ENCODE data around the gene AGPAT2.
A peak's percentile ranks its signal among the peaks of the same experiment; 100 is the strongest.

AGPAT2 gene

GRCh38 chr9:136718345-136719194 is 31.3 kb upstream of the AGPAT2 start:
- H3K4me1 Mint-ChIP-seq = peaks cover 29% of the 10 kb centered on the region
- H3K27ac Mint-ChIP-seq = no peak overlapping the region
- H3K9me3 Mint-ChIP-seq = no peaks in the 10 kb centered on the region
- H3K4me3 Mint-ChIP-seq = no peak overlapping the region
- DNase-seq = no peak
- TF ChIP-seq, protein P1, sequence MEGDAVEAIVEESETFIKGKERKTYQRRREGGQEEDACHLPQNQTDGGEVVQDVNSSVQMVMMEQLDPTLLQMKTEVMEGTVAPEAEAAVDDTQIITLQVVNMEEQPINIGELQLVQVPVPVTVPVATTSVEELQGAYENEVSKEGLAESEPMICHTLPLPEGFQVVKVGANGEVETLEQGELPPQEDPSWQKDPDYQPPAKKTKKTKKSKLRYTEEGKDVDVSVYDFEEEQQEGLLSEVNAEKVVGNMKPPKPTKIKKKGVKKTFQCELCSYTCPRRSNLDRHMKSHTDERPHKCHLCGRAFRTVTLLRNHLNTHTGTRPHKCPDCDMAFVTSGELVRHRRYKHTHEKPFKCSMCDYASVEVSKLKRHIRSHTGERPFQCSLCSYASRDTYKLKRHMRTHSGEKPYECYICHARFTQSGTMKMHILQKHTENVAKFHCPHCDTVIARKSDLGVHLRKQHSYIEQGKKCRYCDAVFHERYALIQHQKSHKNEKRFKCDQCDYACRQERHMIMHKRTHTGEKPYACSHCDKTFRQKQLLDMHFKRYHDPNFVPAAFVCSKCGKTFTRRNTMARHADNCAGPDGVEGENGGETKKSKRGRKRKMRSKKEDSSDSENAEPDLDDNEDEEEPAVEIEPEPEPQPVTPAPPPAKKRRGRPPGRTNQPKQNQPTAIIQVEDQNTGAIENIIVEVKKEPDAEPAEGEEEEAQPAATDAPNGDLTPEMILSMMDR (IDR thresholded peaks at IDR 0.05) = no peak
- no peaks in the 10 kb centered on the region for H3K27me3 Mint-ChIP-seq (ENCODE audit: low read depth, poor library complexity)
- H3K36me3 Mint-ChIP-seq (ENCODE audit: low read depth) = peaks cover 1% of the 10 kb centered on the region

DNA sequence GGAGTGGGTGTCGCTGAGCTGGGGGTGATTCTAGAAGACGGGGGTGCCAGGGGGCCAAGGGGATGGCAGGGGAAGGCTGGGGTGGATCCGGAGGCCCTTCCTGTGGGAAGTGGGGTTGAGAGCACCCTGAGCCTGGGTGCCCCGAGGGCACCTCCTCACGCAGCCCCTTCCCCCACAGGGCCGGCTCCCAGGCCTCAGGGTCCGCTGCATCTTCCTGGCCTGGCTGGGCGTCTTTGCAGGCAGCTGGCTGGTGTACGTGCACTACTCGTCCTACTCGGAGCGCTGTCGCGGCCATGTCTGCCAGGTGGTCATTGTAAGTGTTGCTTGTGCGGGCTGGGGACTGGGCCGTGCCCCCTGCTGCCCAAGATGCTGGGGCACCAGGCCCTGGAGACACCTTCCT is 30.1 kb upstream of the AGPAT2 start:
- Mint-ChIP-seq H3K27me3 (ENCODE audit: low read depth, poor library complexity) (no peaks in the 10 kb centered on the region), H3K9me3 (no peaks in the 10 kb centered on the region), H3K36me3 (ENCODE audit: low read depth) (no peaks in the 10 kb centered on the region), H3K4me1 (peaks cover 34% of the 10 kb centered on the region), H3K27ac (no peak overlapping the region), H3K4me3 (no peak overlapping the region)
- no peak for DNase-seq
- TF ChIP-seq, protein P1 (IDR thresholded peaks at IDR 0.05) = no peak

DNA sequence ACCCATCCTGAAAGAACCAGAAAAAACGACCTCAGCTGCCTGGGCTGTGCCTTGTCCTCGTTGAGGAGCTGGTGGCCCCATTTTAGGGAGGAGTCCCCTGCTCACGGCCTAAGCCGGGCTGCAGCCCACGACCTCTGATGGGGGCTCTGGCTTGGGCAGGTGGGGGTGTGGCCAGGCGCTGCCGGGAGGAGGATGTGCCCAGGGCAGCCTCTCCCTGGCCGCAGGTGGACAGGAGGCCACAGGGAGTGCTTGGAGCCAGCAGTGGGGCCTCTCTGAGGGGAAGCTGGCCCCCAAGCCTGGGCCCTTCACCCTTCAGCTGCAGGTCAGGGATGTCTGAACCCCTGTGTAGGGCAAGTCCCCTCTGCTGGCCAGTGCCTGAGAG is 27.6 kb upstream of the AGPAT2 start:
- peaks cover 12% of the 10 kb centered on the region for H3K27me3 Mint-ChIP-seq (ENCODE audit: low read depth, poor library complexity)
- H3K4me3 Mint-ChIP-seq = peak overlapping the region; percentile 60
- no peaks in the 10 kb centered on the region for H3K9me3 Mint-ChIP-seq
- no peaks in the 10 kb centered on the region for H3K36me3 Mint-ChIP-seq (ENCODE audit: low read depth)
- no peak for DNase-seq
- peaks cover 21% of the 10 kb centered on the region for H3K4me1 Mint-ChIP-seq
- no peak overlapping the region for H3K27ac Mint-ChIP-seq
- TF ChIP-seq, protein P1 (IDR thresholded peaks at IDR 0.05) = no peak

- TF ChIP-seq, protein P1 (IDR thresholded peaks at IDR 0.05) = no peak
- Mint-ChIP-seq H3K4me3 (peak overlapping the region; percentile 81), H3K9me3 (no peaks in the 10 kb centered on the region), H3K27ac (no peak overlapping the region), H3K27me3 (ENCODE audit: low read depth, poor library complexity) (peaks cover 12% of the 10 kb centered on the region), H3K36me3 (ENCODE audit: low read depth) (no peaks in the 10 kb centered on the region), H3K4me1 (peaks cover 20% of the 10 kb centered on the region)
- DNase-seq = no peak
Measured at GRCh38 chr9:136714096-136714892, 27.0 kb upstream of the AGPAT2 start.

DNA sequence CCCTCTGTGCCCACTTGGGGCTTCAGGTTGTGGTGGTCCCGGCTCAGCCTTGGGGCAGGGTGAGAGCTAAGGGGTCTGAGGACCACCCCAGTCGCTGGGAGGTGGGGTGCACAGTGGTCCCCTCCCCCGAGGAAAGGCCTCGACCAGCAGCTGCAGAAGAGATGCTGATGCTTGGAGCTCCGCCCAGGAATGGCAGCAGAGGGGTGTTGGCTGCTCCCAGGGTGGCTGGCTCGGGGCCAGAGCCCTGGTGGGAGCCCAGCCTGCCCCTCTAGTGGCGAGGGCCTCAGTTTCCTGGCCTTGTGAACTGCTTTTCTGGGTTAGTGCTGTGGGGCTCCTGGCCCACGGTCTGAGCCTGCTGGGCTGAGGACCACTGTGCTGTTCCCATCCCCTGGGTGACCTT is 26.3 kb upstream of the AGPAT2 start:
- TF ChIP-seq, protein P1 (IDR thresholded peaks at IDR 0.05) = no peak
- H3K27me3 Mint-ChIP-seq (ENCODE audit: low read depth, poor library complexity) = peaks cover 12% of the 10 kb centered on the region
- H3K27ac Mint-ChIP-seq = no peak overlapping the region
- no peak for DNase-seq
- H3K36me3 Mint-ChIP-seq (ENCODE audit: low read depth) = no peaks in the 10 kb centered on the region
- peak overlapping the region; percentile 81 for H3K4me3 Mint-ChIP-seq
- H3K4me1 Mint-ChIP-seq = peaks cover 25% of the 10 kb centered on the region
- H3K9me3 Mint-ChIP-seq = no peaks in the 10 kb centered on the region

Data from nephron progenitor cell (in vitro differentiated cells).